H54 (cell line): ENCODE results near the gene SND1.
"Not testable (repeated sequence)": the region's sequence is repeated elsewhere in the genome, so short reads cannot be mapped to it uniquely, and the experiment has no call there.

Source experiments
- DNase-seq: peaks from one replicate; pipeline ENCODE4 v3.0.0; 2011; ENCODE audit warnings: low spot score, mixed read lengths; ENCODE audit not compliant: insufficient read length
- FAIRE-seq: peaks from 3 replicates; lab custom pipeline; 2011; peaks lifted over from hg19 to GRCh38; lab: Jason Lieb, UNC
- POLR2A ChIP-seq: IDR thresholded peaks from 2 replicates; pipeline ENCODE4 v1.6.1; 2011; ENCODE audit warnings: low read depth, mild to moderate bottlenecking, low read length

SND1 gene

DNA sequence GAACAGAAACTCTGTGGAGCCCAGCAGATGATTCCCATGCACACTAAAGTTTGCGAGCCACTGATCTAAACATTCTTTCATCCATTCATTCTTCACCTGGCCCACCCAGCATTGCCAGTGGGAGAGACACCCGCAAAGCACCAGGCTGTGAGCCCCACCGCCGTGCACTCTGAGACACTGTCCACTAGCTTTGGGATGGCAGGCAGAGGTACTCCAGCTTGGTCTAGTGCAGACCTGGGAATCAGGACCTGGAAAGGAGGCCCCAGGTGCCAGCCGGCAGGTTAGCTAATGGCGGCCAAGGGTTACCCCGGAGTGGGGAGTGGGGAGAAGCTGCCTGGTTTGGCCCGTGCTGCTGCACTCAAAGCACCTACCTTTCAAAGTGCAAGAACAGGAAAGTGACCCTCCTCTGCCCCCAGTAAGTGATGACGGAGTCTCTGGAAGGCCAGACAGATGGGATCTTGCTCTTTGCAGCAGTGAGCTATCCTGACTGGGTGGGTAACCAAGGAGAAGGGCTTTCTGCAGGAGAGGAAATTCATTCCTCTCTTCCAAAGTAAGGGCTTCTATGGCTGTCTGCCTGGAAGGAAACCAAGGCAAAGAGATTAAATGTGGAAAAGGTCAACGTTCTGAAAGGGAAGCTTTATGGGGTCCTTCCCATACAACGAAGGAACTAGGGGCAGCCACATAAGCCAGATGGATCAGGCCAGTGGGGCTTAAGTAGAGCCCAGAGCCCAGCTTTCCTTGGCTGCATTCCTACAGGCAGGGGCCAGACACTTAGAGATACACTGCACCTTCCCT is 453.4 kb downstream of the SND1 start:
- DNase-seq, result no peak
- no peak for FAIRE-seq
- TF ChIP-seq POLR2A, result no peak

DNA sequence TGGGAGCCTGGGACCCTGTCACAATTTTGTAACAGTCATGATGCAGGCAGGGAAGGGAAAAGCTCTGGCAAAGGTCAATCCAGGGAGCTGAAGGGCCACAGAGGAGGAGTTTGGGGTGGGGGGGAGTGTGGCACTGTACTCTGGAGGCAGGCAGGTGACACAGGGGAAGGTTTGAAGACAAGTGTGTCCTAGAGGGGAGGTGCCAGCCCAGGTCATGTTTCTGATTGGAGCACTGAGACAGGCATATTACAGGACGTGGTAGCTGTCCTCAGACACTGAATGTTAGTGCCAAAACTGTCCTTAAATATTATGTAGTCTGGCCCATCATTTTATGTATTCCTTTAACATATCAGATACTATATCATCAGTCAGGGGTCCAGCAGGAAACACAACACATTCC is 454.8 kb downstream of the SND1 start:
- FAIRE-seq, result no peak
- no peak for DNase-seq
- no peak for TF ChIP-seq POLR2A

DNA sequence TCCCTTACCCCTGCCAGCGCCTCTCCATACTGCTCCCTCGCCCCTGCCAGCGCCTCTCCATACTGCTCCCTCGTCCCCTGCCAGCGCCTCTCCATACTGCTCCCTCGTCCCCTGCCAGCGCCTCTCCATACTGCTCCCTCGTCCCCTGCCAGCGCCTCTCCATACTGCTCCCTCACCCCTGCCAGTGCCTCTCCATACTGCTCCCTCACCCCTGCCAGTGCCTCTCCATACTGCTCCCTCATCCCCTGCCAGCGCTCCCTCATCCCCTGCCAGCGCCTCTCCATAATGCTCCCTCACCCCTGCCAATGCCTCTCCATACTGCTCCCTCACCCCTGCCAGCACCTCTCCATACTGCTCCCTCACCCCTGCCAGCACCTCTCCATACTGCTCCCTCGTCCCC is 455.5 kb downstream of the SND1 start:
- DNase-seq, FAIRE-seq: not testable (repeated sequence)

DNA sequence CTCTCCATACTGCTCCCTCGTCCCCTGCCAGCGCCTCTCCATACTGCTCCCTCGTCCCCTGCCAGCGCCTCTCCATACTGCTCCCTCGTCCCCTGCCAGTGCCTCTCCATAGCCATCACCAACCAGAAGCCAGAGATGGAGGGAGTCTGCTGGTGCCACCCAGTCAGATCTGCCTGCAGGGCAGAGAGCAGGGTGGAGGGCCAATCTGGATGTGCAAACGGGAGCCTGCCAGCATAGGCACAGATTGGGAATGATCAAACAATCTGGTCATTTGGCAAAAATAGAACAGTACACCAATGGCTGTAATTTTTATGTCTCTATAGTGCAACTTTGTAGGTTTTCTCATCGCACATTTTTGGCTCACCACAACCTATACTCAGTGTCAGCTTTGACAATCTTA is 456.1 kb downstream of the SND1 start:
- DNase-seq, result no peak
- no peak for FAIRE-seq
- no peak for TF ChIP-seq POLR2A

DNA sequence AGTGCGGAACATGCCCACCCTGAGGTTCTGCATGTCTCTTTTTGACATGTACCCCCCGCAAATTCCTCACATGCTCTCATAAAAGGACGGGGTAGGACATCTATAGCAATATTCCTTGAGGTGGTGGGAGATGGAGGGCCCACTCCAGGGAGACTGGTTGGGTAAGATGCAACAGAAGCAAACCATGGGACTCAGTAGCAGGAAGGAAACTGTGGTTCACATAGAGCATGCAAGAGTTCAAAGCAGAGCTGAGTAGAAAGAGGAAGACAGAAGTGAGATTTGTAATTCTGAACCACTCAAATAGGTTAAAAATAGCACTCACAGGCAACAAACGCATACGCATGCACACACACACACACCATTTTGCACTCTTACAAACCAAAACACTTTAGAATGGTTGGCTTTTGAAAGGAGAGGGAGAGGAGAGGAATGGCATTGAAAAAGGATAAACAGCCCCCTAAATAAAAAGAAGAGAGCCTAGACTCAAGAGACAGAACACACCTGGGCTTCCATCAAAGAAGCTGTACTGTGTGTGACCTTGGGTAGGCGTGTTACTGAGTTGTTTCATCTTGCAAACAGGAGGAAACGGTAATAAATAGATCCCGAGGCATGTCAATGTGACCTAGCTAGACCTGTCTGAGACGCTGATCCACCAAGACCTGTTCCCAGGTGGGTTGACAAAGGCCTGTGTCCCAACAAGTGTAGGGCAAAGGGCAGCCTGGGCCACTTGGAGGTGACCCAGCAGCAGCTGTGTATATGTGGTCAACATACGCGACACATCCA is 456.8 kb downstream of the SND1 start:
- DNase-seq, result no peak
- no peak for FAIRE-seq
- TF ChIP-seq POLR2A, result no peak

DNA sequence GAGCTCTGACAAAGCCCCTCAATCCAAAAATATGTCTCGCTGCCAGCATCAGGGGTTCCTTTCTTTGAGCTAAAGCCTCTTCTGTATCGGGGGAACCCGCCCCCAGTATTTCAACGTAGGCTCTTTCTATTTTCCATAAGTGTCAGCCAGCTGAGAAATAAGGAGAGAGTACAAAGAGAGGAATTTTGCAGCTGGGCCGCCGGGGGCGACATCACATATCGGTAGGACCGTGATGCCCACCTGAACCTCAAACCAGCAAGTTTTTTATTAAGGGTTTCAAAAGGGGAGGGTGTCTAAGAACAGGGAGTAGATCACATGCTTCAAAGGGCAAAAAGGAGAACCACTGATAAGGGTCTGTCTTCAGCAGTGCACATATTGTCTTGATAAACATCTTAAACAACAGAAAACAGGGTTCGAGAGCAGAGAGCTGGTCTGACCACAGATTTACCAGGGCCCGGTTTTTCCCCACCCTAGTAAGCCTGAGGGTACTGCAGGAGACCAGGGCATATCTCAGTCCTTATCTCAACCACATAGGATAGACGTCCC is 457.5 kb downstream of the SND1 start:
- not testable (repeated sequence) for FAIRE-seq, DNase-seq

DNA sequence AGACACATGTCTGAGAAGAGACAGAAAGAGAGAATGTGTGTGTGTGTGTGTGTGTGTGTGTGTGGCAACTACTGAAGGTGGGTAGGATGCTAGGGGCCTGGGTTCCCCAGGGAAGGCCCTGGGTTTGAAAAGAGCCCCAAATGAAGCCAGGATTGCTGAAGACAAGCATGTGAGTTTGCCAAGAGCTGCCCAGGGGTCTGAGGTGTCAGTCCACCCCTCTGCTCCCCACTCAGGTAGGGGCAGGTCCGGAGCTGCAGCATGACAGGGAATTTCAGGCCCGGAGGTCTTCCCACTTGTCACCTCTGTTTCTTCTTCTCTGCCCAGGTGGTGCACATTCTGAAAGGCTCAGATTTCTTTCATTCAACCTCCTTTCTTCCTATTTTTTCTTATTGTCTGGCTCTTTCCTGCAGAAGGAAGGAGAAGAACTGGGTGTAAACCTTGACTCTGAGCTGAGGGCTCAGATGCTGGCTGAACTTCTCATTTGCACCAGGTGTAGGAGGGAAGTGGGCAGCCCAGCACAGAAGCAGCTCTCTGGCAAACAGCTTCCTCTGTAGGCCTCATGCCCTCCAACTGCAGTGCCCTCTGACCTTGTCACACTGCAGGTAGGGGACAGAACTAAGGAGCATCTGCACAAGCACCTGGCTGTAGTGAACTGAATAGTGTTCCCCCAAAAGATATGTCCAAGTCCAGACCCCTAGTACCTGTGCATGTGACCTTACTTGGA is 458.8 kb downstream of the SND1 start:
- no peak for TF ChIP-seq POLR2A
- FAIRE-seq (no peak), DNase-seq (no peak)

DNA sequence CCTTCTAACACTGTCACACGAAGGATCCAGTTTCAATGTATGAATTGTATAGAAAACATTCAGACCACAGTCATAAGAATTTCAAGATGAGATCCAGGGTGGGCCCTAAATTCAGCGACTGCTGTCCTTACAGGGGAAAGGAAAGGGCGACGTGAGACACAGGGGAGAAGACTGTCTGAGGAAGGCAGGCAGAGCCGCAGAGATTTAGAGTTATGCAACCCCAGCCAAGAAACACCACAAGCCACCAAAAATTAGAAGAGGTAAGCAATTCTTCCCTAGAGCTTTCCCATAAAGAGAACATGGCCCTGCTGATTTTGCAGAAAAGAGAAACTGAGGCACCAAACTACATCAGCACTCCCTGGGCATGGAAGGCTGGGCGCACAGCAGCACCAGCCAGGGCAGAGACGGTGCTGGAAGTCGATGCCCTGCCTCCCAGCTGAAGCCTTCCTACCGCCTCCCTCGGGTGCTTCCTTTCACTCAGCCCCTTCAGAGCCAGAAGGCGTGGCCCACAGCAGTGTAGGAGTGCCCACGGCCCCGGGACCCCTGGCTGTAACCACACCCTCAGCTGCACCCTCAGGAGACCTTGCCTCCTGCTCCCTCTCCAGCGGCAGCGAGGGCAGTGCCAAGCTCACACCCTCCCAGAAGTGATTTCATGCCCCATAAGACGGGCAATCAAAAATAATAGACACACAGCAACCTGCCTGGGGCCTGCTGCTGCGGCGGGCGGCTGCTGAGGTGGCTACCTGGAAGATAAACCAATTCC is 460.2 kb downstream of the SND1 start:
- no peak for FAIRE-seq
- TF ChIP-seq POLR2A, result no peak
- no peak for DNase-seq

DNA sequence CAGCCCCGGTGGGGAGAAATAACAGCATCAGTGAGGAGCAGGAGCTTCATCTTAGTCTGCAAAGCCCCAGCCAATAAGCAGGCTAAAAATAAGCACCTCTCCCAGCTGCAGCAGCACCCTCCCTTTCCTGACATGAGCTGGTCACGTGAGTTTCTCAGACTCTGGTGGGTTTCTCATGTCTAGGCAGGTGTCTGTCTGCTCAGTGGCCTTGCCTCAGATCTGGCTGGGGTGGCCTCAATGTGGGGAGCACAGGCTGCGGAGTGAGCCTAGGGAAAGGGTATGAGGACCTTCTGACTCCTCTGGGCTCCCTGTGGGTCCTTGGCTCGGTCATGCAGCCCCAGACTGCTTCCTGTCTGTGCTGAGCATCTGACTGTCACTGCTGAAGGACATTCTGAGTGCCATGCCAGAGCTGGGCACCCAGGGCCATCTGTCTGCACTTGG is 460.8 kb downstream of the SND1 start:
- DNase-seq (no peak), FAIRE-seq (no peak)
- TF ChIP-seq POLR2A, result no peak

DNA sequence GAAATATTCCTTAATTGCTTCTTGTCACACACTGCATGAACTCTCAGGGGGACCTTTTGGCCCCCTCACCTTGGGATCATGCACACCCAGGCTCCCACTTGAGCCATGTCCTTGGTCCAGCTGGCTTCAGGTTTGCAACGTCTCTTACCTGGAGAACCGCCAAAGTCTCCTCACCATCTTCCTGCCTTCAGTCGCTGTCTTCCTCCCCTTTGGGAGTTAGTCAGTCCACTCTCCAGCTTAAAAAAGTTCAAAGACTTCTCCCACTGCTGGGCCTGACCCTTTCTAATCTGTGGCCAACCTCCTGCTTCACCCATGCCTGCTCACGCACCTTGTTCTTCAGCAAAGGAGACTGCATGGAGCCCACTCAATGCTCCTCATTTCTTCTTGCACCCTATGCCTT is 461.8 kb downstream of the SND1 start:
- DNase-seq (no peak), FAIRE-seq (no peak)

DNA sequence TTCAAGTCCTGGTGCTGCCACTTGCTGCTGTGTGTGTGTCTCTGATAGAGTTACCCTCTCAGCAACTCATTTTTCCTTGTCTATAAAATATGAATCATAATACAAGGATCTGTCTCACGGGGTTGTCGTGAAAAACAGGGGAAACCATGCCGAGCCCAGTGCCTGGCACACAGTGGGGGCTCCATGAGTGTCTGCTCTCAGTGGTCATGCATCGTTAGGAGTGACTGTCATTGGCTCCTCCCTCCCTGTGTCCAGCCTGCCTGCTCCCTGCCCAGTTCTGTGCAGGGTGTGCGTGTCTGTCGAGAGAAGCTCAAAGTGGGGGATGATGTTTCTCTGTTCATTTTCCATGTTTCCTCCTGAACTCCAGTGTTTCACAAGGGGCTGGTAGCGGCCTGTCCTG is 462.8 kb downstream of the SND1 start:
- FAIRE-seq (no peak), DNase-seq (no peak)
- TF ChIP-seq POLR2A, result no peak

More for the DNA sequence above, 461.8 kb downstream of the SND1 start:
- no peak for TF ChIP-seq POLR2A

DNA sequence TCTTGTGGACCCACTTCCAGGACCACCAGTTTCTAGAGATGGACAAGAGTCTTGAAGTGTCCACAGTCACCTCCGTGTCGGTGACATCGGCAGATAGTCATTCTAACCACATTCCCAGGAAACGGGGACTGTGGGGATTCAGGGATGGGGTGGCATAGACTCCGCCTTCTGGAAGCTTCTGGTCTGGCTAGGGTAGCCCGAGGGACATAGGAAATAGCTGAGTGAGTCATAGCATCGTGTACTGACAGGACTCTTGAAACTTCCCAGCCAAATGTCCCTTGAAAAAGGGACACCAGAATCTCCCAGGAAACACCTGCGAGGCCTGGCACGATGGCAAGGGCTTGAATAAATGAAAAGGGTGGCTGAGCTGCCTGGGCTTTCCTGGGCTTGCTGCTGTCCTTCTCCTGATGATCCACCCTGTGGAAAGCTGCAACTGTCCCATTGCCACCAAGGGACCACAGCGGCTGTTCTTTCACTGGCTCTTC is 463.4 kb downstream of the SND1 start:
- DNase-seq, result no peak
- no peak for FAIRE-seq
- TF ChIP-seq POLR2A, result no peak
